HG03159 (cell line): ENCODE data around the gene RASAL1.
"Not testable (repeated sequence)": the region's sequence is repeated elsewhere in the genome, so short reads cannot be mapped to it uniquely, and the experiment has no call there.

Experiments
- ATAC-seq: cut with Tn5 transposase; IDR thresholded peaks from one replicate; pipeline ENCODE4 v1.9.1; 2021; ENCODE audit warnings: mild to moderate bottlenecking, moderate library complexity; ENCODE audit not compliant: unreplicated experiment

The RASAL1 gene

DNA sequence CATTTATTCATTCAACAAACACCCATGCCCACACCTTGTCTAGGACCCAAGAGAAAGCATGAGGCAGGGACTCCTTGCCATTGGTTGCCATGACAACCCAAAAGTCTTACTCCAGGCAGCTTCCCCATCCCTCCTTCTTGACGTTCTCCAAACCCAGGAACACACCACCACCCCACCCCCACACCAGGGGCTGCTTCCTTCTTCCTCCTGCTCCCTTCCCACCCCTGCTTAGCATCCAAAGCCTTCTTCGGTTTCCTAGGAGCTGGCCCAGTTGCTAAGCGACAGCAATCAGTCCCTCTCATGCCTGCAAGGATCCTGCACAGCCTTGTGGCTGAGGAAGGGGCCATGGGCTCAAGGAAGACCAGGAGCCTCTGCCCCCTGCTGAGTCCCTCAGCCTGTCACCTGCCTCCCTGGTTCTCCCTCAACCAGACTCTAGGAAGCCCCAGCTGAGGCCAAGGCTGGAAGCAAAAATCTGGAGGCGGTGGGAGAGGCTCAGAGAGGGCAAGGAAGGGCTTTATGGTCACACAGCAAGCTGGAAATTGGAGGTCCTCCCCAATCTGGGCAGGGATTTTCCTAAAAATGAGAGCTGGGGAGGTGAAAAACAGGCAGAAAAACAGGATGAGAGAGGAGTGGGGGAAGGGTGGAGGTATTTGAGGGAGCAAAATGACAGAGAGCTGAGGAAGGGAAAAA lies 15.4 kb downstream of the RASAL1 start:
- ATAC-seq = no peak

DNA sequence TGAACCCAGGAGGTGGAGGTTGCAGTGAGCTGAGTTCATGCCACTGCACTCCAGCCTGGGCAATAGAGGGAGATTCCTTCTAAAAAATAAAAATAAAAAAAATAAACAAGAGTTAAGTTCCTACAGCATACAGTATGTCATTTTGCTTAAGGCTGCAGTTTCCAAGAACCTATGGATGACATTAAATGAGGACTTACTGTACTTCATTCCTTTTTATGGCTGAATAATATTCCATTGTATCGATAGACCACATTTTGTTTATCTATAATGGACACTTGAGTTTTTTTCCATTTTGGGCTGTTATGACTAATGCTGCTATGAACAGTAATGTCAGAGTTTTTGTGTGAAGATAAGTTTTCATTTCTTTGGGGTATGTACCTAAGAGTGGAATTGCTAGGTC lies 17.4 kb downstream of the RASAL1 start:
- ATAC-seq = no peak

DNA sequence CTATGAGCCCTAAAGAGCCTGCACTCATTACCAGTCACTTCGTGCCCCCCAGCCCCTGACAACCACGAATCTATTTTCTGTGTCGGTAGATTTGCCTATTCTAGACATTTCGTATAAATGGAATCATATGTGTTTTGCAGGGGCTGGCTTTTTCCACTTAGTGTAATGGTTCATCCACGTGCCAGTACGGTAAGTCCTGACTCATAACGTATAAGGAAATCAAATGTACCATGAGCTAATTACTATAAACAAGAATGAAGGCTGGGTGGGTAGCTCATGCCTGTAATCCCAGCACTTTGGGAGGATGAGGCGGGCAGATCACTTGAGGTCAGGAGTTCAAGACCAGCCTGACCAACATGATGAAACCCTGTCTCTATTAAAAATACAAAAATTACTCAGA lies 17.9 kb downstream of the RASAL1 start:
- not testable (repeated sequence) for ATAC-seq

DNA sequence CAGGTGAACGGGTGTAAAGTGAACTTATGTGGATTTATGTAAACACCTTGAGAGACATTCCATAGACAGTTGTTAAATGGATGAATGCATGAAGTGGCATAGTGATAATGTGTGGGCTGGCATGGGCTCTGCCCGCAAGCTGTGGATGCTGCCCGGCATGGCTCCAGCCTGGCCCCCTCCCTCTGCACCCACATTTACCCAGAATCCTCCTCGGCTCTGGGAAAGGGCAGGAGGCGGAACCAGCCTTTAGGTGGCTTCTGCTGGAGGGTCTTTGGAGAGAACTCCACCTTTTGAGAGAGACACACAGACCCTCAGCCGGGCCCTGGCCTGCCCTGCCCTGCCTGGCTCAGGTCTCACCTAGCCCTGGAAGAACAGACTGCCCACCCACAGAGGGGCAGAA lies 18.7 kb downstream of the RASAL1 start:
- no peak for ATAC-seq

DNA sequence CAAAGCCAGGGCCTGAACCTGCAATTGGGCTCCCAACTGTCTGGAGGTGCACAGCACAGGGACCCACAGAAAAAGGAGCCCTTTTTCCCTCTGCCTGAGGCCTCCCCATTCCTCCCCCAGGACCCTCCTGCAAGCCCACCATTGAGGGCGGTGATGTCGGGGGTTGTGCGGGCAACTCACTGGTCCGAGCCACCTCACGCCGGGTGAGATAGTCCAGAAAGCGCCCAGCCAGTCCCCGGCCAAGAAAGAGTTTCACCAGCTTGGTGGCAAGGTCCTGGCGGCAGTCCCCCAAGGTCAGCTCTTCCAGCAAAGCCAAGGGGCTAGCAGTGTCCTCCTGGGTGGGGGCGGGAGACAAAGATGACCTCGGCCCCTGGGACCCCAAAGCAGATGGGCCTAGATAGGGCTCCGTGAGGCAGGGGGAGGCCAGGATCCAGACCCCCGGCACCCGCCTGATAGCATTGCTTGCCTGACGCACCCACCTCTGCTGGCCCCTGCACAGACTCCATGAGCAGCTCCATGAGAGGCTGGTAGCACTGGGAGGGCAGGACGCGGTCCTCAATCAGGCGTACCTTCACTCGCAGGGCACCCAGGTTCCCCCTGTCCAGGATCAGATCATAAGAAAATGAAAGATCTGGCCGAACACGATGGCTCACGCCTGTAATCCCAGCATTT lies 20.0 kb downstream of the RASAL1 start:
- ATAC-seq = no peak

DNA sequence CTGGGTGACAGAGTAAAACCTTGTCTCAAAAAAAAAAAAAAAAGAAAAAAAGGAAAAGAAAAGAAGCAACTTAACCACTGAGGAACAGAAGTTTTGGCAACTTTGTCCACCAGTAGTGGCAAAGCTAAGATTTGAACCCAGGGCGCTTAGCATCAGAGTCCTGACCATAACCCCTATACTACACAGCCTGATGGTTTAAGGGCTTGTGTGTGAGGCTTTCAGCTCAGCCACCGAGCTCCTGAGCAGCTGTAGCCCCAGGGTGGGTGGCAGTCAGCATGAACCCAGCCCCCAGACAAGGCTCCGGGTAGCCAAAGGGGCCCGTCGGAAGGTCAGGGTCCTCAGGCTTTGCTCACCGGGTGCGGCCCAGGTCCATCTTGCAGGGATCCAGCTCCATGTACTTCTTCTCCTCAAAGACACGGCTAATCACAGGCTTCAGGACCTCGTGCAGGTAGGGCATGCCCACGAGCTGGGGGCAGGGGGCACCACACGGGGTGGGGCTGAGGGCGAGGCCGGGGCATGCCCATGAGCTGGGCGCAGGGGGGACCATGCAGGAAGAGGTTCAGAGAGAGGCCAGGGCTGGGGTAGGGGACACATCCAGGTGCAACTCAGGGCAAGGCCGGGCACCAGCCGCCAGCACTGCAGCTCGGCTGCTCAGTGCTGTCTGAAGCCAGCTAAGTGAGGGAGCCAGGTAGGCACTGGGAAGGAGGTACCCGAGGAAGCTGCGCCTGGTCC lies 20.9 kb downstream of the RASAL1 start:
- no peak for ATAC-seq

DNA sequence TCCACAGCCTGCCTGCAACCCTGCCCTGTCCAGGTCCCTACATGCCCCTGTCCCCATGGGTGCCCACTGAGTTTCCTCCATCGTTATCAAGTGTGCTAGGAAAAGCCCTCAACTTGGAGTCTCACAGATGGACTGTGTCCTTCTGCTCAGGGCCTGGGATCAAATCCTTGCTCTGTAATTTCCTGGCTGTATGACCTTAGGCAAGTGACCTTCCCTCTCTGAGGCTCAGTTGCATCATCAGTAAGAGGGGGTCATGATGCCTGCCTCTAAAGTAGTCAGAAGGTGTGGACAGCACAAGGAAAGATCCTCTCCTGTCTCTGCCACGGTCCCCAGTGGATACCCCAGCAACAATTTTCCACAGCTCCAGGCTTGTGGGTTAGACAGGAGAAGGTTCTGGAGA lies 22.2 kb downstream of the RASAL1 start:
- ATAC-seq = no peak

DNA sequence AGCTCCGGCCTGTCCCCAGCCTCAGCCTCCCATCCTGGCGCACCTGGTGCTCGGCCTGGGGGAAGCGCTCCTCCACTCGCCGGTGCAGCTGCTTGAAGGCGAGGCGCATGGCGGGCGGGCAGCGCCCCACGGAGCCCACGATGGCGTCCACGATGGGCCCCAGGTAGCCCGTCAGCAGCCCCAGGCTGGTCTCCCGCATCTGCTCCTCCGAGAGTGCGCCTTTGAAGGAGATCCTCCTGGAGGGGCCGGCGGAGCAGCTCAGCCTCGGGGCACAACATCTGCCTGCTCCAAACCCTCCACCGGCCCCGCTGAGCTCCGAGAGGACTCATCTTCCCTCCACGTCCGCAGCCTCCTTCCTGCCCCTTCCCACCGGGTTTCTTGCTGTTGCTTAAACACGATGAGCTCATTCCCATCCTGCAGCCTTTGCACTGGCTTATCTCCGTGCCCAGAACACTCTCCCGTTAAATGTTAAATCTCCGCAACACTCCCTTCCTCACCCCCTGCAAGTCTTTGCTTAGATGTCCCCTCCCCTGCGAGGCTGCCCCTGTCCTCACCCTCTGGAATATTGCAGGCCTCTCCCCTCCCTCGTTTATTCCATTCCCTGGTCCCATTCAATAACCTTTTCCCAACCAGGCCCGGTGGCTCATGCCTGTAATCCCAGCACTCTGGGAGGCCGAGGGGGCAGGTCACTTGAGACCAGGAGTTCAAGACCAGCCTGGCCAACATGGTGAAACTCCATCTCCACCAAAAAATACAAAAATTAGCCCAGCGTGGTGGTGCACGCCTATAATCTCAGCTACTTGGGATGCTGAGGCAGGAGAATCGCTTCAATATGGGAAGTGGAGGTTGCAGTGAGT lies 23.3 kb downstream of the RASAL1 start:
- no peak for ATAC-seq

DNA sequence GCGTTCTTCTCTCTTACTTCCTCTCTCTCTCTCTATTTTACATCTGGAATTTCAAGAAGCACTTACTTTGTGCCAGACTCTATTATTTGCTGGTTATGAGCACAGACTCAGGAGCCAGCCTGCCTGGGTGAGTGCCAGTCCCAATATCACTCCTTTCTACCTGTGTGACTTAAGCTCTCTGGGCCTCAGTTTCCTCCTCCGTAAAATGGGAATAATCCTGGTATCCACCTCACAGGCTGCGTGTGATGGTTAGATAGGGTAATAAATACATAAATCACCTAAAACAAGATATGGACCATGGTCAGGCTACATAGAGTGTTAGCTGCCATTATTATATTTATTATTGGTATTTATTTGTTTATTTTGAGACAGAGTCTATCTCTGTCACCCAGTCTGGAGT lies 24.3 kb downstream of the RASAL1 start:
- ATAC-seq = no peak

DNA sequence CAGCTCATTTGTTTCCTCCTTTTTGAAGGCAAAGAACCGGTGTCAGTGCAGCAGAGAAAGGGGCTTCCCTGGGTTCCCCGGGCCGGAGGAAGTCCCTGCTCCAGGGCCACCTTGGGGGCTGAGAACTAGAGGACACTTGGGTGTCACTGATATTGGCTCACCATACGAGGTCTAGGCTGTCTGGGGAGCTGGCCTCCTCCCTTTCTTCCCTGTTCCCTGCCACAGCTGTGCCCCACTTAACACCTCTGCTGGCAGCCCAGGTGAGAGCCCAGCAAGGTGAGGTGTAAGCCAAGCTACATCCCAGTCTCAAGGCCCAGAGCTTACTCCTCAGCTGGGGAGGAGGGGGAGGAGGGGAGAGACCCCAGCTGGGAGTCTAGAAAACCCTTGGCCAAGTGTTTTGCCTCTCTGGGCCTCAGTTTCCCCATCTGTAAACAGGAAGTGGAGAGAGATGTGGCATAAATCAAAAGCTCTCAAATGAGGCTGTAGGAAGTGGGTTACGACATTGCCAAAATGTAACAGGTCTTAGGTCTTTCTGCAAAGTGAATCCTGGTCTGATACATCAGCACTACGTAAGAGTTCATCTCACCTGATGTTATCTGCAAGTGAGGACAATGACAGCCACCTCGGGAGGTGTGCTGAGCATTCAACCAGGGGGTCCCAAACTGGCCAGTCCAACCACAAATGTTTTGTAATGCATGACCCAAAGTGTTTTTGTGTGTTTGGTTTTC lies 25.5 kb downstream of the RASAL1 start:
- ATAC-seq = no peak

DNA sequence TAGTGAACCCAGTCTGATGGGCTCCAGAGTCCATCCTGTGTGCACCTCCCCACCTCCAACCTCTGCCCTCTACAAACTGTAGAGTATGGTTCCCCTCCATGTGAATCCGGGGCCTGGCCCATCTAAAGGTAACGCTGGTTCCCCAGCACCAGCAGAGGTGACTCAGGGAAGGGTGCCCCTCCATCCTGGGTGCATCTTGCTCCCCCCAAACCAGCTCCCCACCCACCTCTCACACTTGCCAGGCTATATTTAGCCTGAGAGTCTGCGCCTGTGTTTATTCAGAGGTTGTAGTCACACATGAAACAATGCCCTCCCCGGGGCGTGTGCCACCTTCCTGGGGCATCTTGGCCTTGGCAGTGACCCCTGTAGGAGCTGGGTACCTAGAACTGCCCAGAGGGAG lies 26.2 kb downstream of the RASAL1 start:
- ATAC-seq = no peak

DNA sequence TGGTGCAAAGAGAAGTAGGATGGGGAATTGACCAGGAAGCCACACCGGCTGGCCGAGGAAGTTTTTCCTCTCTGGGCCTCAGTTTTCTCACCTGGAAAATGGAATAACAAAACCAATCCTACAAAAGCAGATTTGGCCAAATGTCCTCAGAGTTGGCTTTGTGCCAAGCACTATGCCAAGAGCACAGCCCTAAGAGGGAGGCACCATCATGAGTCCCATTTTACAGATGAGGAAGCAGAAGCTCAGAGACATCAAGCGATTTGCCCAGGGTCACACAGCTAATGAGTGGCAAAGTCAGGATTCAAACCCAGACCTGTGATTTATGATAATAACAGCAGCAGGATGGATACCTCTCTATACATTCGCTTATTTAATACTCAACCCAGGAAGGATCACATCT lies 27.3 kb downstream of the RASAL1 start:
- ATAC-seq = no peak

DNA sequence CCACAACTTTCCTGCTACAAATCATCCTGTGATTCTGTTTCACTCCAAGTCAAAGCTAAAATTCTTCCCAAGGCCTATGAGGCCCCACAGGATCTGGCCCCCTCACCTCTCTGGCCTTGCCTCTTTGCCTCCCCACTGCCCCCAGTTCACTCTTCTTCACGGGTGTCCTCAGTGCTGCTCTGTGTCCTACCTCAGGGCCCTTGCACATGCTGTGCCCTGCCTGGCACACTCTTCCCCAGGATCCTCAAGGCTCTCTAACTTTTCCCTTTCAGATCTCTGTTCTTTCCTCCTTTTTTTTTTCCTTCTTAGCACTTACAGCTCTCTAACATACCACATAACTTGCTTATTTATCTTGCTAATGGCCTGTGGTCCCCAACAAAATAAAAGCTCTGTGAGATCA lies 29.2 kb downstream of the RASAL1 start:
- no peak for ATAC-seq

DNA sequence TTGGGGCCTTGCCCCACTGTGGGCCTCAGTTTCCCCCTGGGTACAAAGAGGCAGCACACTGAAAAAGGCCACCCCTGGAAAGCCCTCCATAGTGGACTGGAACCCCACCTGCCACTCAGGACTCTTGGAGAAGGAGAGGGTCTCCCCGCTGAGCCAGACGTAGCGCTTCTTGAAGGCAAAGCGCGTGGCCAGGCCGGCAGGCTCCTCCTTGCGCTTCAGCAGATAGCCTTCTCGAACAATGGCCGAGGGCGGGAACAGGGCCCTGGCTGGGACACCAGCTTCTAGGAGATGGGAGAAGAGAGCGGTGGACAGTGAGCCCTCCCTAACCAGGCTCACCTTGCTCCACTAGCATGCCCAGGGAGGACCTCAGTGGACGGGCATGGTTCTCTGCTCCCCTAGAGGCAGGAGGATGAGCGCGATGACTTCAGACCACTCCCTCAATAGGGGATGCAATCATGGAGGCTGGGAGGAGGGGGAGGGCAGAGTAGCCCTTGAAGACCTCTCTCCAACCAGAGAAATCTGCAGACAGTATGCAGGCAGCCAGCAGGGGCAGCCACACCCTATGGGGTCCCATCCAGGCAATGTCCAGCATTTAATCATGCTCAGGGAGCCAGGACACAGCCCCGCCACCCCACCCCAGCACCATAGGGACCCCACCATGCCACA lies 29.8 kb downstream of the RASAL1 start:
- ATAC-seq = no peak

DNA sequence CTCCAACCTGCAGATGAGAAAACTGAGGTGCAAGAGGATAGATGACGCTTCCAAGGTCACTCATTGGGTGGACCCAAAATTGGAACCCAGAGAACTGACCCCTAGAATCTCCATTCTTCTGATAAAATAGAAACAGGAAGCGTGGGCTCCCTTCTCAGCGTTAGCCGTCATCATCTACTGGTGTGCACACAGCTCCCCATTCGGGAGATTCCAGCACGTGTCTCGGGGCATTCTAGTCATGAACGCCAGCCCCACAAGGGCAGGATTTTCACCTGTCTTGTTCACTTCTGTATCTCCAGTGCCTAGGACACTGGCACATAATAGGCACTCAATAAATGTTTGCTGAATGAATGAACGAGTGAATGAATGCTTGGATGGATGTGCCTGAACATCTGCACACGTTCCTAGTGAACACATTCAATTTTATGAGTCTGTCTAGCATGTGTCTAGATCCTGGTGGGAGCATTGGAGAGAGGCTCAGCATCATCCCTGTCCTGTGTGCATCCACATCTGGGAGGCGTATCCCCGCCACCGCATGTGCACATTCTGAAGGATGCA lies 30.5 kb downstream of the RASAL1 start:
- no peak for ATAC-seq

DNA sequence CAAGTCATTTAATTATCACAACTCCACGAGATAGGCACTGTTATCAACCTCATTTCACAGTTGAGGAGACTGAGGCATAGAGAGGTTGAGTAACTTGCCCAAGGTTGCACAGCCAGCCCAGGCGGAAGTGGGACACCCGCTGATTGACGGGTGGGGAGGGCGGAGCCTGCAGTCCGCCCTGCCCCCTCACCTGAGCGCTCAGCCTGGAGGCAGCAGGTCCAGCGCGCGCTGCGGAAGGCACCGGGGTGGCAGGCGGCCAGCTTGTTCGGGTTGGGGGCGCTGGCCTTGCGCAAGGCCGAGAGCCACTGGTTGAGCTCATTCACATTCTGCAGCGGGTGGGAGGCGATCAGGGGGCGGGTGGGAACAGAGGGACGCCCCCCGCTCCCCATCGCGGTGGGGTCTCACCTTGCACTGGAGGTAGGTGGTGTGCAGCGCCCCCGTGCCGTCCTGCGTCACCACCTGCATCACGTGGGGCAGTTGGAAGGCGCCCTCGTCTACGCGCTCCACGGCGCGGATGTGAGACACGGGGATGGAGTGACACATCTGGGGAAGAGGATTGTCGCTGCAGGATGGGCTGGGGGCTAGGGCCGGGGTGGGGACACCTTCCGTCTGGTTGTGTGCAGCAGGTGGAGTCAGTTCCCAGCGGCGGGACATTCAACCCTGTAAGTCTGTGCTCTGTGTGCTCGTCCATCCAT lies 31.7 kb downstream of the RASAL1 start:
- no peak for ATAC-seq

DNA sequence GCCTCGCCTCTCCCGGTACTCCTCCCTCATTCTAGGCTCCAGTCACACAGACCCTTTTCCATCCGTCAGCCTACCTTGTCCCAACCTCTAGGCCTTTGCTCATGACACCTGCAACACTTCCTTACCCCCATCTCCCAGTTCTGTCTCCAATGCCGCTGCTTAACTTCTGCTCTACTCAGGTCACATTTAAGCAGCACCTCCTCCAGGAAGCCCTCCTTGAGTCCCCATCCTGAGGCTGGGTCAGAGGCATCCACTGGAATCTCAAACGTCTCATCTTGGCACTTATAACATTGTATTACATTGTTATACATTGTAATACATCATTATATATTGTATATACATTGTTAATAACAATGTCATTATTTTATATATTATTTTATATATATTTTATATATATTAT lies 32.8 kb downstream of the RASAL1 start:
- no peak for ATAC-seq

DNA sequence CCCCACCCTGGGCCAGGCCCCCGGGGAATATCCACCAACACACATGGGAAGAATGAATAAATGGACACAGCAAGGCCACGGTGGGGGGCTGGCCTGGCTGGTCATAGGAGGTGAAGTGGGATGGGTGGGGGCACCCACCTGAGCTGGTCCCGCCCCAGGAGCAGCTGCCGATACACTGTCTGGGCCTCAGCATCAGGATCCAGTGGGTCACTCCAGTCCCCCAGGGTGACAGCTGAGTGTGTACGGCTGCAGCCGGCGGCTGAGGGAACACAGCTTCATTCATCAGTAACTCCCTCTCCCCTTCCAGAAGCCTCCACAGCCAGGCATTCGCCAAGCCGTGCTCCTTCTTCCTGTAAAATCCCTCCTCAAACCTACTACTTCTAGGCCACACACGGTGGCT lies 33.8 kb downstream of the RASAL1 start:
- ATAC-seq = no peak

DNA sequence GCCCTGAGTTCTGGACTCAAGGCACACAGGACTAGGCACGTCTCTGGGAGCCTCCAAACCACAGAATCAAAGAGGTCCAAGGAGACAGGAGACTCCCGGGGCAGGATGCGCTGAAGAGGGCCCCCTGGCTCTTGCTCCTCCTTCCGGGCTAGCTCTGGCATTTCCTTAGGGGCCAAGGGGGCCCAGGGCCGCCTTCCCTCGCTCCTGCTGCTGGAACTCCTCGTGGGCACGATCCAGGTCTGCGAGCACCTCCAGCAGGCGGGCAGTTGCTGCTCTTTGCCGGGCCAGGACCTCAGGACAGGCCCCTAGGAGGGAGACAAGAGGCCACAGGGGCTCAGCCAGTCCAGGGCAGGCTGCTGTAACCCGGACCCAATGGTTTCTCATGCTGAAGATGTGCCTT lies 35.8 kb downstream of the RASAL1 start:
- ATAC-seq = no peak
